Hepatocyte (in vitro differentiated cells): Measurements from ENCODE around the gene HESX1. TPM values are rescaled to one million over a fixed set of nuclear protein-coding genes. Genes with fewer than 3 reads are reported as not detected.

ENCODE experiments used
- DNase-seq: peaks from one replicate; pipeline ENCODE4 v3.0.0-alpha.2; 2016; ENCODE audit warnings: low spot score
- H2AFZ ChIP-seq: fragments of 200-600 bp; sonication (generic); 2 replicates; pipeline ENCODE4 v1.6.0; 2016; ENCODE audit warnings: antibody characterized with exemption, mild to moderate bottlenecking
- H3K27ac ChIP-seq: fragments of 200-600 bp; sonication (generic); 2 replicates; pipeline ENCODE4 v1.5.1; 2016; ENCODE audit warnings: mild to moderate bottlenecking
- H3K27me3 ChIP-seq: fragments of 200-600 bp; sonication (generic); 2 replicates; pipeline ENCODE4 v1.6.1; 2016
- H3K36me3 ChIP-seq: fragments of 200-600 bp; sonication (generic); replicated peaks from 2 replicates; pipeline ENCODE4 v1.5.1; 2016; ENCODE audit warnings: low read depth; ENCODE audit not compliant: insufficient read depth
- H3K4me1 ChIP-seq: fragments of 200-600 bp; sonication (generic); 2 replicates; pipeline ENCODE4 v1.5.1; 2016; ENCODE audit warnings: mild to moderate bottlenecking, moderate library complexity; ENCODE audit not compliant: insufficient read depth
- H3K4me2 ChIP-seq: fragments of 200-600 bp; sonication (generic); 2 replicates; pipeline ENCODE4 v1.6.0; 2016
- H3K4me3 ChIP-seq: fragments of 200-600 bp; sonication (generic); 2 replicates; pipeline ENCODE4 v1.5.1; 2016; ENCODE audit warnings: mild to moderate bottlenecking
- H3K79me2 ChIP-seq: fragments of 200-600 bp; sonication (generic); 2 replicates; pipeline ENCODE4 v1.6.0; 2017; ENCODE audit warnings: mild to moderate bottlenecking
- H3K9me2 ChIP-seq: fragments of 200-600 bp; sonication (generic); replicated peaks from 2 replicates; pipeline ENCODE4 v1.6.0; 2017; ENCODE audit warnings: mild to moderate bottlenecking; ENCODE audit not compliant: insufficient read depth
- H3K9me3 ChIP-seq: fragments of 200-600 bp; sonication (generic); 2 replicates; pipeline ENCODE4 v1.5.1; 2016; ENCODE audit warnings: low read depth, mild to moderate bottlenecking
- H4K20me1 ChIP-seq: fragments of 200-600 bp; sonication (generic); 2 replicates; pipeline ENCODE4 v1.6.0; 2016; ENCODE audit warnings: mild to moderate bottlenecking; ENCODE audit not compliant: insufficient read depth, poor library complexity, severe bottlenecking
- EZH2 ChIP-seq: fragments of 200-600 bp; sonication (generic); IDR thresholded peaks from 2 replicates; pipeline ENCODE4 v1.6.1; 2016; ENCODE audit warnings: antibody characterized with exemption, mild to moderate bottlenecking, borderline replicate concordance
- EZH2phosphoT487 ChIP-seq: fragments of 200-600 bp; sonication (generic); IDR thresholded peaks from one replicate; pipeline ENCODE4 v1.6.1; 2018; ENCODE audit warnings: antibody characterized with exemption, mild to moderate bottlenecking, low read depth, moderate library complexity; ENCODE audit not compliant: unreplicated experiment, severe bottlenecking
- WGBS: methylation state at CpG from one replicate; pipeline ENCODE4 v1.1.6; 2016; ENCODE audit warnings: low lambda C conversion rate; ENCODE audit errors: missing lambda C conversion rate; 5-methylcytosine and 5-hydroxymethylcytosine counted together
- polyA plus RNA-seq: library from polyadenylated mRNA; unstranded; fragments of >200 nt; fragmentation: Nextera tagmentation; extraction: Ambion mirVana; gene quantifications from 2 replicates; pipeline ENCODE4 v1.2.1, GENCODE V29; 2016
- total RNA-seq: library from RNA; depleted of rRNA; stranded (reverse); fragments of >200 nt; gene quantifications from 2 replicates; pipeline ENCODE4 v1.2.3, GENCODE V29; 2014
- TF ChIP-seq, protein P1 (sequence below): fragments of 200-600 bp; sonication (generic); IDR thresholded peaks from 2 replicates; pipeline ENCODE4 v1.5.1; 2016; ENCODE audit warnings: antibody characterized with exemption, mild to moderate bottlenecking; ENCODE audit not compliant: poor library complexity

Gene HESX1
- total and polyA plus RNA-seq, 2 experiments from 2014 or later, result 0.85 to 1.3 TPM

DNA sequence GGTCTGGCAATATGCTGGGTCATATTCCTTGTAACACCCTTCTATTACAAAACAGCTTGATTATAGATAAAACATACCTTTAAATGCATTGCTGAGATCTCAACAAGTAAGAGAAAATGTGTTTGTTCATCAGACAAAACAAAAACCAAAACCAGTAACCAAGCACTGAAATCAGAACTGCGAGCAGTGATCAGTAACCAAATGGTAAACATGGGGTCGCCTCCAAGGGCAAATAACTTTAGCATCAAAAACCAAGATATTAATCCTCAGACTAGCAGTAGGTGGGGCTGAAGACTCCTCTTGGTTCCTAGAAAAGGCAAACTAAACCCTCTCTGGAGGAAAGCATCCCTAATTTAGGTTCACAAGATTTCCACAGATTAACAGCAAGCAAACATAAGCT lies 6.6 kb upstream of the HESX1 start:
- Histone ChIP-seq H2AFZ (no peak overlapping the region), H3K9me2 (no peaks in the 10 kb centered on the region), H3K4me2 (no peak overlapping the region), H3K27ac (no peak overlapping the region), H3K4me1 (no peaks in the 10 kb centered on the region), H3K36me3 (no peaks in the 10 kb centered on the region), H3K9me3 (no peaks in the 10 kb centered on the region), H3K79me2 (no peaks in the 10 kb centered on the region), H3K4me3 (no peak overlapping the region), H3K27me3 (no peaks in the 10 kb centered on the region), H4K20me1 (no peaks in the 10 kb centered on the region)
- WGBS, result 90% methylated on average over 2 of the region's 2 CpGs
- DNase-seq, result no peak
- TF ChIP-seq, protein P1, sequence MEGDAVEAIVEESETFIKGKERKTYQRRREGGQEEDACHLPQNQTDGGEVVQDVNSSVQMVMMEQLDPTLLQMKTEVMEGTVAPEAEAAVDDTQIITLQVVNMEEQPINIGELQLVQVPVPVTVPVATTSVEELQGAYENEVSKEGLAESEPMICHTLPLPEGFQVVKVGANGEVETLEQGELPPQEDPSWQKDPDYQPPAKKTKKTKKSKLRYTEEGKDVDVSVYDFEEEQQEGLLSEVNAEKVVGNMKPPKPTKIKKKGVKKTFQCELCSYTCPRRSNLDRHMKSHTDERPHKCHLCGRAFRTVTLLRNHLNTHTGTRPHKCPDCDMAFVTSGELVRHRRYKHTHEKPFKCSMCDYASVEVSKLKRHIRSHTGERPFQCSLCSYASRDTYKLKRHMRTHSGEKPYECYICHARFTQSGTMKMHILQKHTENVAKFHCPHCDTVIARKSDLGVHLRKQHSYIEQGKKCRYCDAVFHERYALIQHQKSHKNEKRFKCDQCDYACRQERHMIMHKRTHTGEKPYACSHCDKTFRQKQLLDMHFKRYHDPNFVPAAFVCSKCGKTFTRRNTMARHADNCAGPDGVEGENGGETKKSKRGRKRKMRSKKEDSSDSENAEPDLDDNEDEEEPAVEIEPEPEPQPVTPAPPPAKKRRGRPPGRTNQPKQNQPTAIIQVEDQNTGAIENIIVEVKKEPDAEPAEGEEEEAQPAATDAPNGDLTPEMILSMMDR, result no peak
- TF ChIP-seq EZH2, result no peak
- no peak for TF ChIP-seq EZH2phosphoT487

DNA sequence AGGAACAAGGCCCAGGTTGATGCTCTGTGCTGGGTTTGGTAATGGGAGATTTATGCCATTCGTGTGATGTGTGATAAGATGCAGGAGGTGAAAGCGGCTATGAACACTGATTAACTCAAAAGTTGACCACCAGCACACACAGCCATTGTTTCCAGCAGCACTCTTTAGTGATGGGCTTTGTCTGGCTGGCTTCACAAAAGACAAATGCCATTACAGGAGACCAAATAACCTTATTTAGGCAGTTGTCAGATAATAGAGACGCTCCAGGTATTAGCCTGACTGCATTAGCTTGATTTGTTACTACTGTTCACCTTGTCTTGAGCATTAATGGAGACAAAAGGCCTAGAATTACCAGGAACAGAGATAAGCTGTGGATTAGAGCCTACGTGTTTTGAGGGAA lies 5.1 kb downstream of the HESX1 start:
- Histone ChIP-seq H3K27me3 (peaks cover 2% of the 10 kb centered on the region), H4K20me1 (no peaks in the 10 kb centered on the region), H3K4me1 (no peaks in the 10 kb centered on the region), H3K79me2 (no peaks in the 10 kb centered on the region), H3K36me3 (no peaks in the 10 kb centered on the region), H3K9me3 (no peaks in the 10 kb centered on the region), H2AFZ (no peak overlapping the region), H3K4me2 (no peak overlapping the region), H3K27ac (no peak overlapping the region), H3K4me3 (no peak overlapping the region), H3K9me2 (no peaks in the 10 kb centered on the region)
- TF ChIP-seq EZH2phosphoT487 (no peak), EZH2 (no peak)
- TF ChIP-seq, protein P1, result no peak
- no peak for DNase-seq
- WGBS, result 49% methylated on average over 4 of the region's 4 CpGs

DNA sequence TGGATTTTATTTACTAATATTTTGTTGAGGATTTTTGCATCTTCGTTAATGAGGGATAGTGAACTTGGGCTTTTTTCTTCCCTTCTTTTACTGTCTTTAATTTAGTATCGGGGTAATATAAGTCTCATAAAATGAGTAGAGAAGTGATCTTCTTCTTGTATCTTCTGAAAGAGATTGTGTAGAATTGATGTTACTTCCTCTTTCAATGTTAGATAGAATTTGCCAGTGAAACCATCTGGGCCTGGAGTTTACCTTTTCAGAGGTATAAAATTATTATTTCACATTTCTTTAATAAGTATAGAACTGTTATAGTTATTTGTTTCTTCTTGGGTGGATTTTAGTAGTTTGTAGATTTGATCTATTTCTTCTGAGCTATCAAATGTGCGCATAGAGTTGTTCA lies 7.8 kb downstream of the HESX1 start:
- no peaks in the 10 kb centered on the region for H3K4me1 ChIP-seq
- no peak overlapping the region for H2AFZ ChIP-seq
- H3K4me2 ChIP-seq, result no peak overlapping the region
- no peaks in the 10 kb centered on the region for H3K9me2 ChIP-seq
- no peak overlapping the region for H3K27ac ChIP-seq
- WGBS, result 97% methylated on average over 3 of the region's 3 CpGs
- no peaks in the 10 kb centered on the region for H4K20me1 ChIP-seq
- no peaks in the 10 kb centered on the region for H3K36me3 ChIP-seq
- H3K4me3 ChIP-seq, result no peak overlapping the region
- H3K9me3 ChIP-seq, result no peaks in the 10 kb centered on the region
- DNase-seq, result no peak
- H3K79me2 ChIP-seq, result no peaks in the 10 kb centered on the region
- peaks cover 2% of the 10 kb centered on the region for H3K27me3 ChIP-seq
- TF ChIP-seq, protein P1, result no peak
- TF ChIP-seq EZH2, result no peak
- TF ChIP-seq EZH2phosphoT487, result no peak

DNA sequence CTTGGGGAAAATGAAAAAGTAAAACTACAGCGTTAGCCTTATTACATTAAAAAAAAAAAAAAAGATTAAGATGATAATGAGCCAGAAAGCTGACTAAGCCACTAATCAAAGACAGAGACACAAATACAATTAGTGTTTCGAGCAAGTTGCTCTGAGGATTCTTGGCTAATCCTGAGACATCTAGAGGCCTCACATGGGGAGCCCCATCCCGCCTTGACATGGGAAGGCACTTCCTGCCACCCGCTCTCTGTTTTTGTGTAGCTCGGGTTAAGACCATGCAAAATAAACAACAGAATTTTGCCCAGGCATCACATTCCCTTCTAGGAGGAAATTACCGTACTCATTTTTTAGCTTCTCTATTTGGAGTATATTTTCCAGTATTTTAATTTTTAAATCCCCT lies 15.3 kb downstream of the HESX1 start:
- no peaks in the 10 kb centered on the region for H3K4me1 ChIP-seq
- H2AFZ ChIP-seq, result no peak overlapping the region
- no peaks in the 10 kb centered on the region for H4K20me1 ChIP-seq
- no peak for DNase-seq
- WGBS, result 43% methylated on average over 6 of the region's 6 CpGs
- H3K9me2 ChIP-seq, result no peaks in the 10 kb centered on the region
- H3K27ac ChIP-seq, result no peak overlapping the region
- no peaks in the 10 kb centered on the region for H3K9me3 ChIP-seq
- TF ChIP-seq EZH2phosphoT487, result no peak
- no peak for TF ChIP-seq EZH2
- TF ChIP-seq, protein P1, result no peak
- no peaks in the 10 kb centered on the region for H3K79me2 ChIP-seq
- H3K36me3 ChIP-seq, result no peaks in the 10 kb centered on the region
- H3K4me2 ChIP-seq, result peak overlapping the region; percentile 10
- no peak overlapping the region for H3K4me3 ChIP-seq
- H3K27me3 ChIP-seq, result no peaks in the 10 kb centered on the region
